A673 (cell line): ENCODE results near the gene ANKRD44. TPM values are rescaled to one million over a fixed set of nuclear protein-coding genes. Genes with fewer than 3 reads are reported as not detected.

ENCODE experiments used
- BruUV-seq: library from RNA; stranded (reverse); fragments of 400-500 nt; replicated peaks from 2 replicates; lab custom pipeline; 2021; lab: Mats Ljungman, UMichigan
- CTCF ChIA-PET: fragments of 300-600 bp; sonication (Branson Sonifier 250); formaldehyde crosslinking; loops from one replicate; lab custom pipeline; 2022; ENCODE audit warnings: antibody characterized with exemption; lab: Charles Lee
- POLR2A ChIA-PET: fragments of 300-600 bp; sonication (Branson Sonifier 250); formaldehyde crosslinking; loops from one replicate; lab custom pipeline; 2022; ENCODE audit warnings: antibody characterized with exemption; ENCODE audit not compliant: low non-redundant PET; lab: Charles Lee
- DNase-seq: peaks from one replicate; pipeline ENCODE4 v3.0.0-alpha.2; 2015; ENCODE audit warnings: low spot score
- H3K27ac ChIP-seq: fragments of 200-600 bp; sonication (generic); 2 replicates; pipeline ENCODE4 v1.5.1; 2016; ENCODE audit warnings: mixed run types, low read depth, mild to moderate bottlenecking, mixed read lengths, antibody characterized with exemption, low read length; ENCODE audit not compliant: poor library complexity, severe bottlenecking
- H3K27me3 ChIP-seq: fragments of 200-600 bp; sonication (generic); replicated peaks from 2 replicates; pipeline ENCODE4 v1.6.1; 2017; ENCODE audit warnings: mixed run types, low read depth, mild to moderate bottlenecking, mixed read lengths, antibody characterized with exemption, low read length; ENCODE audit not compliant: insufficient read depth, poor library complexity
- H3K36me3 ChIP-seq: fragments of 200-600 bp; sonication (generic); 2 replicates; pipeline ENCODE4 v1.6.1; 2016; ENCODE audit warnings: mixed run types, mild to moderate bottlenecking, mixed read lengths, antibody characterized with exemption, low read length; ENCODE audit not compliant: insufficient read depth, poor library complexity, severe bottlenecking
- H3K4me1 ChIP-seq: fragments of 200-600 bp; sonication (generic); 2 replicates; pipeline ENCODE4 v1.6.1; 2017; ENCODE audit warnings: mixed run types, mild to moderate bottlenecking, mixed read lengths, antibody characterized with exemption, low read length; ENCODE audit not compliant: insufficient read depth, poor library complexity, severe bottlenecking
- H3K4me3 ChIP-seq: fragments of 200-600 bp; sonication (generic); 2 replicates; pipeline ENCODE4 v1.5.1; 2016; ENCODE audit warnings: low read depth, mixed run types, mild to moderate bottlenecking, mixed read lengths, low read length; ENCODE audit not compliant: poor library complexity, severe bottlenecking
- H3K9me3 ChIP-seq: fragments of 200-600 bp; sonication (generic); 2 replicates; pipeline ENCODE4 v1.6.1; 2016; ENCODE audit warnings: mixed run types, low read depth, mild to moderate bottlenecking, mixed read lengths, antibody characterized with exemption, low read length; ENCODE audit not compliant: poor library complexity, severe bottlenecking
- CTCF ChIP-seq: fragments of 300-800, 200-600 bp; sonication (generic); conservative IDR thresholded peaks from 2 replicates; pipeline ENCODE4 v1.5.1; 2017; ENCODE audit warnings: low read depth, mild to moderate bottlenecking, antibody characterized with exemption, low read length, moderate library complexity, mixed read lengths
- EZH2 ChIP-seq: fragments of 200-600 bp; sonication (generic); IDR thresholded peaks from 2 replicates; pipeline ENCODE4 v1.6.1; 2017; ENCODE audit warnings: borderline replicate concordance, low read depth, mild to moderate bottlenecking, mixed read lengths, antibody characterized with exemption, low read length; ENCODE audit not compliant: poor library complexity, severe bottlenecking
- intact Hi-C: fragments of 100-400 bp; cut with micrococcal nuclease; formaldehyde crosslinking; loops from one replicate; pipeline ENCODE4 v1.10.0; 2022; ENCODE audit not compliant: unreplicated experiment
- total RNA-seq: library from RNA; stranded (reverse); gene quantifications from 2 replicates; pipeline ENCODE4 v1.2.3, GENCODE V29; 2021

ANKRD44 gene
- total RNA-seq, 1 experiment from 2014 or later: 17.0 TPM

GRCh38 chr2:197189426-197190099 is 121.0 kb downstream of the ANKRD44 start:
- H3K4me1 ChIP-seq: peaks cover 20% of the 10 kb centered on the region
- H3K27me3 ChIP-seq: no peaks in the 10 kb centered on the region
- ChIA-PET POLR2A (no interaction called here), CTCF (interaction anchor here (0.7 kb wide), 1 partner anchor 190 kb away, joined by 3 read pairs; no protein-coding TSS in a partner anchor)
- H3K9me3 ChIP-seq: no peaks in the 10 kb centered on the region
- TF ChIP-seq EZH2: no peak
- TF ChIP-seq CTCF: no peak
- H3K36me3 ChIP-seq: no peaks in the 10 kb centered on the region
- DNase-seq: peak; percentile 17
- BruUV-seq: no TSS peak
- no peak overlapping the region for H3K4me3 ChIP-seq
- intact Hi-C loops: loop anchor here (2.0 to 10.0 kb wide), 3 partner anchors 121 to 585 kb away; partner anchors contain the start of gene ANKRD44
- H3K27ac ChIP-seq: no peak overlapping the region

GRCh38 chr2:197185676-197186075 is 124.9 kb downstream of the ANKRD44 start:
- no peak overlapping the region for H3K27ac ChIP-seq
- BruUV-seq: no TSS peak
- CTCF ChIA-PET: no interaction called here

GRCh38 chr2:197184959-197185586 is 125.5 kb downstream of the ANKRD44 start:
- H3K4me3 ChIP-seq: no peak overlapping the region
- CTCF ChIA-PET: no interaction called here
- peak; percentile 62 for DNase-seq

More at GRCh38 chr2:197185676-197186075, 124.9 kb downstream of the ANKRD44 start:
- no peaks in the 10 kb centered on the region for H3K36me3 ChIP-seq
- no peak for TF ChIP-seq EZH2
- TF ChIP-seq CTCF: no peak
- H3K4me1 ChIP-seq: peaks cover 20% of the 10 kb centered on the region
- intact Hi-C loops: loop anchor here (10.0 kb wide), 1 partner anchor 589 kb away; no protein-coding TSS in a partner anchor
- POLR2A ChIA-PET: no interaction called here
- H3K9me3 ChIP-seq: no peaks in the 10 kb centered on the region
- no peaks in the 10 kb centered on the region for H3K27me3 ChIP-seq
- H3K4me3 ChIP-seq: no peak overlapping the region
- DNase-seq: no peak

More at GRCh38 chr2:197184959-197185586, 125.5 kb downstream of the ANKRD44 start:
- H3K4me1 ChIP-seq: peaks cover 17% of the 10 kb centered on the region
- no peak for TF ChIP-seq EZH2
- TF ChIP-seq CTCF: no peak
- no peaks in the 10 kb centered on the region for H3K36me3 ChIP-seq
- intact Hi-C loops: loop anchor here (10.0 kb wide), 1 partner anchor 590 kb away; no protein-coding TSS in a partner anchor
- H3K27ac ChIP-seq: peak overlapping the region; percentile 15
- POLR2A ChIA-PET: no interaction called here
- BruUV-seq: no TSS peak
- H3K27me3 ChIP-seq: no peaks in the 10 kb centered on the region
- no peaks in the 10 kb centered on the region for H3K9me3 ChIP-seq
